ENCODE results near the gene CLRN3.
A peak's percentile ranks its signal among the peaks of the same experiment; 100 is the strongest.

The CLRN3 gene

GRCh38 chr10:127872871-127873600 is 19.7 kb downstream of the CLRN3 start:
- DNase-seq, result no peak

GRCh38 chr10:127872011-127872761 is 20.6 kb downstream of the CLRN3 start:
- no peak for DNase-seq

- DNase-seq, result no peak
These were observed 21.1 kb downstream of the CLRN3 start for GRCh38 chr10:127871631-127872010.

GRCh38 chr10:127869329-127869728 is 23.4 kb downstream of the CLRN3 start:
- no peak for DNase-seq

GRCh38 chr10:127867805-127868204 is 24.9 kb downstream of the CLRN3 start:
- DNase-seq, result no peak

GRCh38 chr10:127866276-127867013 is 26.3 kb downstream of the CLRN3 start:
- no peak for DNase-seq

GRCh38 chr10:127863231-127863825 is 29.4 kb downstream of the CLRN3 start:
- DNase-seq, result no peak

DNA sequence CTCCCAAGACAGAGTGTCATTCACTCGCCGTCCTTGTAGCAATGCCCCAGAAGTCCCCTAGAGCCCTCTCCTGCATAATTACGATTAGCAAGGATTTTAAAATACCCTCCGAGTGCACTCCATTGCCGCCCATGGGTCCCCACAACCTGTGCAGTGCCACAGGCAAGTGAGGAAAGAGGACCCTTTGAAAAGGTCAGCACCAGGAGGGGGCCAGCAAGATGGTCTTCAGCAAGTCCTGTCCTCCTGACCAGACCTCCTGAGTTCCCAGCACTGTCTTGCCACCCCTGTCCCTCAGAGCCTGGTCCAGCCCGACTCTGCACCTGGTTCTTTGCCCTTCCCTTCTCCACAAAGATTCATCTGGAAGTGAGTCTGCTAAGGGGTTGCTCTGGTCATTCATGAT is 32.1 kb downstream of the CLRN3 start:
- no peak for DNase-seq

- no peak for DNase-seq
These were observed 36.8 kb downstream of the CLRN3 start for GRCh38 chr10:127855976-127856375.

- no peak for DNase-seq
These were observed 37.2 kb downstream of the CLRN3 start for GRCh38 chr10:127855591-127855881.

DNA sequence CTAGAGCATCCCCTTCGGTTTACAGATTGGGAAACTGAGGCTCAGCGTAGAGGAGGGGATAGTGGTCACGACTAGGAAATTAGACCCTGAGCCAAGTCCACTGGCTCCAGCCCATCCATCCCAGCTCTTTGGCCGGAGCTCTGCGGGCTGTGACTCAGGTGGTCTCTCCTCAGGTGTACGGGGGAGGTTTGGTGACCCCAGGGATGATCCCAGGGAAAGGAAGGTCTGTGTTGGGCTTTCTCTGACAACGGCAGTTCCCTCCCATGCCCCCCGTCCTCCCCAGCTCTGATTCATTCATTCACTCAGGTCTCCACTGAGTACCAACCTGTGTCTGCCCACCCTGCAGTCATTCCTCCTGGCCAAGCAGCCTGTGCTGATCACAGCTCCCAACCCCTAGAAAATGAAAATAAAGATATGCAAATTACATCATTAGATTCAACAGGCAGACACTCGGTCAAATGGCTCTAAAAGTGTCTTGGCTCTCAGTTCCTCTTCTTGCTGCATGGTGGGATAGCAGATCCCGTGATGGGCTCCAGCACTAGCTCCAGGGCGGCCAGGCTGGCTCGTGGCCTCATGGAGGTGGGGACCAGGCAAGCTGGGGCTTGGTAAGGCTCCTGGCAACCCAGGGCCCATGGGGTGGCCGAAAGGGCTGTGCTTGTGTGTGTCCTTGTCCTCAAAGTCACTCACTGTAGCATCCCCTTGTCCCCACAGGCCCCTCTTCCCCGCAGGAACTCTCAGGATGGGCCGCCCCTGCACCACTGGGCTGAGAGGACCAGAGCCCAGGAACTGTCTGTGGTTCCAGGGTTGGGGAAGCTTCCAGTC is 37.8 kb downstream of the CLRN3 start:
- no peak for DNase-seq

DNA sequence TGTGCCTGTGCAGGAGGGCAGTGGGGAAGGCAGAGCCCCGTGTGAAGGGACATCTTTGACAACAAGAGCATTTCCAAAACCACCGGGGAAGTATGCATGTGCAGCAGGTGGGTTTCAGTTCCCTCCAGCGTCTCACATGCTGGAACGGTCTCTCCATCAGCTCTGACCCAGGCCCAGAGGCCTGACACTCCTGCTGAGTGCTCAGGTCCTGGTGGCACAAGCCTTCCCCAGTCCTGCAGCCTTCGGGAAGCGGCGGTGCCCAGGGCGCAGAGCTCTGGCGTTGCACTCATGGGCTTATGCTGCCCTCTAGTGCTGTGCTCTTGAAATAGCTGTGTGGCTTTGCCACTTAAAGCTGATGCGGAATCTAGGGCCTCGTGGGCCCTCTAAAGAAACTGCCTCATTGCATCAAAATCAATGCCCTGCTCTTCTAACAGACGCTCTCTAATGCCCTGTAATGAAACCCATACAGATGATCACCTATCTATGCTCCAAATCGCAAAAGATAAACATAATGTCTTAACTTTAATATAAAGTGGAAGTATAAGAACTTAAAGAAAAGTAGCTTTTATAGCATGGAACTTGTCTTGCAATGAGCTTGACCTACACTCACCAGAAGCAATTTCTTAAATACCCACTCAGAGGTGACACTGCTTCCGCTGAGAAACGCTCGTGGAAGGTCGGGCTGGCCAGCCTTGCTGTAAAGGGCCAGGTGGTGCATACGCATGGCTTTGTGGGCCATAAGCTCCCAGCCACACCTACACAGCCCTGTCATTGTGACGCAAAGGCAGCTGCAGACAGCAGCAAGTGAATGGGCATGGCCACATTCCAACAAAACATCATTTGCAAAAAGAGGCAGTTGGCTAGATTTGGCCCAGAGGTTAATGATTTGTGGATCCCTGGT is 38.6 kb downstream of the CLRN3 start:
- peak; percentile 28 for DNase-seq

GRCh38 chr10:127852456-127852855 is 40.3 kb downstream of the CLRN3 start:
- DNase-seq, result no peak

DNA sequence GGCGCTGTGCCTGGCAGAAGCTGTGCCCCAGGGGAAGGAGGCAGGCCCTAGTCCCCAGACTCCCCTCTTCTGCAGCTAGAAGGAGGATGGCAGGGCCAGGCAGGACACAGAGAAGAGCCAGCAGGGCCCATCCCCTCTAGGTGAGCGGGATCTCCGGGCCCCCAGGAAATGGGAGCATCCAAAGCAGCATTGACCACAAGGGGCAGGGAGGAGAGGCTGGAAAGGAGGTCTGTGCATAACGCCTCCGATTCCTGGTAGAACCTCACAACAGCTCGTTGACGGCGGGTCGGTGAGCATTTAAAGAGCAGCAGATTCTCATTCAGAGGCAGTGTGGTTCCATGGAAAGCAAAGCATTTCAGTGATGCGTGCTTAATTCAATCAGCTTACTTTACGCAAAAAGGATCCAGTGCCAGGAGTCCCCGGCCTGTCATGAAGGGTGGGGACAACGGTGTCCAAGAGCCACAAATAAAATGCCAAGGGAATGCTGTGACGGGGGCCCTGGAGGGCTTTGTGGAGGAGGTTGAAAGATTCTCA is 41.0 kb downstream of the CLRN3 start:
- DNase-seq, result no peak

DNA sequence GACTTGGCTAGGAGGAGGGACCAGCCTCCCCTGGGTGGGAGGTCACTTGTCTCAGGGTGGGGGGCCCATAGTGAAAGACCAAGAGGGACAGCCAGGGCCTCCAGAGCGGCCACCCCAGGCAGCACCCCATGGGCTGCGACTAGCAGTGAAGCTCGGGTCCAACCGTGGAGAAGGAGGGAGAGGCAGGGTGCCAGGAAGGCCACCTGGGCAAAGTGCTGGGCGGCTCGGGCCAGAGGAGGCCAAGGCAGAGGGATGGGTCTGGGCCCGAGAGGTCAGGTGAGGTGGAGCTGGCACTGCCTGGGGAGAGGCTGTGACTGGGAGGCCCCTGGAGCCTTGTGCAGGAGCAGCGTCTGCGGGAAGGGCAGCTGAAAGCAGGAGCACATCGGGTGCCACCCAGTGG is 41.8 kb downstream of the CLRN3 start:
- DNase-seq, result no peak

- no peak for DNase-seq
These were observed 42.8 kb downstream of the CLRN3 start for GRCh38 chr10:127849921-127850320.

- no peak for DNase-seq
These were observed 43.5 kb downstream of the CLRN3 start for GRCh38 chr10:127849224-127849623.

- no peak for DNase-seq
These were observed 44.5 kb downstream of the CLRN3 start for GRCh38 chr10:127848226-127848625.

GRCh38 chr10:127845756-127846155 is 47.0 kb downstream of the CLRN3 start:
- DNase-seq, result no peak

DNA sequence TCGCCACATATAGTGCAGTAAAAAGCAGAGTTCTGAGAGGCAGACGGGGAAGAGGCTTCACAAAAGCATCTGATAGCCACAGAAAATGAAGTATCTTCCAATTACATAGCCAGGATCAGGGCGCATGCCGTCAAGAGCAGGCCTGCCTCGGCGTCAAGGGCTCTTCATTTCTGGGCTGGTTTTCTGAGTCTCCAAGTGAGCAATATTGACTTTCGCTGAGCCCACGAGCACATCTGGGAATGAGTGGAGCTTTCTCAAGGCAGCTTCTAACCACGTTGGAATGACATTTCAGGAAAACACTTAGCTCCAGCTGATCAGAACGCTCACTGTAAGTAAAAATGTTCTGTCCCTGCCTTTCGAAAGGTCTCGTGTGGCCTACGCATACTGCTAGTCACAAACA is 51.9 kb downstream of the CLRN3 start:
- no peak for DNase-seq

- DNase-seq, result no peak
These were observed 55.8 kb downstream of the CLRN3 start for GRCh38 chr10:127836966-127837365.
